Measurements from ENCODE around the gene TOMM5. TPM values are rescaled to one million over a fixed set of nuclear protein-coding genes. Genes with fewer than 3 reads are reported as not detected.

The TOMM5 gene
- polyA plus RNA-seq, 1 donor from 2014 or later = 262 TPM

GRCh38 chr9:37626708-37627292, 34.4 kb upstream of the TOMM5 start:
- Histone ChIP-seq H4K20me1 (ENCODE audit: insufficient read depth) (no peaks in the 10 kb centered on the region), H2AFZ (ENCODE audit: low read depth, low read length) (no peak overlapping the region), H3K79me2 (replicated peaks; ENCODE audit: insufficient read depth, low read length) (no peaks in the 10 kb centered on the region)

GRCh38 chr9:37625758-37626147, 33.4 kb upstream of the TOMM5 start:
- TF ChIP-seq, protein P1, sequence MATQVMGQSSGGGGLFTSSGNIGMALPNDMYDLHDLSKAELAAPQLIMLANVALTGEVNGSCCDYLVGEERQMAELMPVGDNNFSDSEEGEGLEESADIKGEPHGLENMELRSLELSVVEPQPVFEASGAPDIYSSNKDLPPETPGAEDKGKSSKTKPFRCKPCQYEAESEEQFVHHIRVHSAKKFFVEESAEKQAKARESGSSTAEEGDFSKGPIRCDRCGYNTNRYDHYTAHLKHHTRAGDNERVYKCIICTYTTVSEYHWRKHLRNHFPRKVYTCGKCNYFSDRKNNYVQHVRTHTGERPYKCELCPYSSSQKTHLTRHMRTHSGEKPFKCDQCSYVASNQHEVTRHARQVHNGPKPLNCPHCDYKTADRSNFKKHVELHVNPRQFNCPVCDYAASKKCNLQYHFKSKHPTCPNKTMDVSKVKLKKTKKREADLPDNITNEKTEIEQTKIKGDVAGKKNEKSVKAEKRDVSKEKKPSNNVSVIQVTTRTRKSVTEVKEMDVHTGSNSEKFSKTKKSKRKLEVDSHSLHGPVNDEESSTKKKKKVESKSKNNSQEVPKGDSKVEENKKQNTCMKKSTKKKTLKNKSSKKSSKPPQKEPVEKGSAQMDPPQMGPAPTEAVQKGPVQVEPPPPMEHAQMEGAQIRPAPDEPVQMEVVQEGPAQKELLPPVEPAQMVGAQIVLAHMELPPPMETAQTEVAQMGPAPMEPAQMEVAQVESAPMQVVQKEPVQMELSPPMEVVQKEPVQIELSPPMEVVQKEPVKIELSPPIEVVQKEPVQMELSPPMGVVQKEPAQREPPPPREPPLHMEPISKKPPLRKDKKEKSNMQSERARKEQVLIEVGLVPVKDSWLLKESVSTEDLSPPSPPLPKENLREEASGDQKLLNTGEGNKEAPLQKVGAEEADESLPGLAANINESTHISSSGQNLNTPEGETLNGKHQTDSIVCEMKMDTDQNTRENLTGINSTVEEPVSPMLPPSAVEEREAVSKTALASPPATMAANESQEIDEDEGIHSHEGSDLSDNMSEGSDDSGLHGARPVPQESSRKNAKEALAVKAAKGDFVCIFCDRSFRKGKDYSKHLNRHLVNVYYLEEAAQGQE (IDR thresholded peaks at IDR 0.05; ENCODE audit: borderline replicate concordance) = no peak
- TF ChIP-seq EP300 (conservative IDR thresholded peaks at IDR 0.05; ENCODE audit: poor library complexity, severe bottlenecking) (no peak), TAF1 (IDR thresholded peaks at IDR 0.05; ENCODE audit: low read depth) (no peak), EZH2 (IDR thresholded peaks at IDR 0.05; ENCODE audit: borderline replicate concordance, insufficient read depth, low read length, poor library complexity, severe bottlenecking) (no peak), SMC3 (conservative IDR thresholded peaks at IDR 0.05; ENCODE audit: poor library complexity) (no peak), RAD21 (conservative IDR thresholded peaks at IDR 0.05) (no peak), MXI1 (conservative IDR thresholded peaks at IDR 0.05; ENCODE audit: poor library complexity, severe bottlenecking) (no peak), POLR2AphosphoS5 (IDR thresholded peaks at IDR 0.05) (no peak)
- TF ChIP-seq, protein P2, sequence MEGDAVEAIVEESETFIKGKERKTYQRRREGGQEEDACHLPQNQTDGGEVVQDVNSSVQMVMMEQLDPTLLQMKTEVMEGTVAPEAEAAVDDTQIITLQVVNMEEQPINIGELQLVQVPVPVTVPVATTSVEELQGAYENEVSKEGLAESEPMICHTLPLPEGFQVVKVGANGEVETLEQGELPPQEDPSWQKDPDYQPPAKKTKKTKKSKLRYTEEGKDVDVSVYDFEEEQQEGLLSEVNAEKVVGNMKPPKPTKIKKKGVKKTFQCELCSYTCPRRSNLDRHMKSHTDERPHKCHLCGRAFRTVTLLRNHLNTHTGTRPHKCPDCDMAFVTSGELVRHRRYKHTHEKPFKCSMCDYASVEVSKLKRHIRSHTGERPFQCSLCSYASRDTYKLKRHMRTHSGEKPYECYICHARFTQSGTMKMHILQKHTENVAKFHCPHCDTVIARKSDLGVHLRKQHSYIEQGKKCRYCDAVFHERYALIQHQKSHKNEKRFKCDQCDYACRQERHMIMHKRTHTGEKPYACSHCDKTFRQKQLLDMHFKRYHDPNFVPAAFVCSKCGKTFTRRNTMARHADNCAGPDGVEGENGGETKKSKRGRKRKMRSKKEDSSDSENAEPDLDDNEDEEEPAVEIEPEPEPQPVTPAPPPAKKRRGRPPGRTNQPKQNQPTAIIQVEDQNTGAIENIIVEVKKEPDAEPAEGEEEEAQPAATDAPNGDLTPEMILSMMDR (IDR thresholded peaks at IDR 0.05; ENCODE audit: poor library complexity, severe bottlenecking) = no peak

More at GRCh38 chr9:37626708-37627292, 34.4 kb upstream of the TOMM5 start:
- Histone ChIP-seq H3K27me3 (ENCODE audit: insufficient read depth, low read depth, low read length) (no peaks in the 10 kb centered on the region), H3K4me2 (ENCODE audit: low read length) (no peak overlapping the region), H3K9ac (ENCODE audit: low read length) (no peak overlapping the region), H3K36me3 (ENCODE audit: insufficient read depth, low read length) (no peaks in the 10 kb centered on the region), H3K9me2 (ENCODE audit: insufficient read depth, low read length) (no peaks in the 10 kb centered on the region), H3K27ac (ENCODE audit: low read length) (no peak overlapping the region), H3K9me3 (ENCODE audit: low read length) (no peaks in the 10 kb centered on the region), H3K4me3 (ENCODE audit: low read length) (no peak overlapping the region), H3F3A (ENCODE audit: insufficient read depth, low read length, poor library complexity, severe bottlenecking) (no peaks in the 10 kb centered on the region)
- TF ChIP-seq POLR2AphosphoS5 (IDR thresholded peaks at IDR 0.05) (no peak), TAF1 (IDR thresholded peaks at IDR 0.05; ENCODE audit: low read depth) (no peak)
- TF ChIP-seq, protein P2 (IDR thresholded peaks at IDR 0.05; ENCODE audit: poor library complexity, severe bottlenecking) = no peak
- TF ChIP-seq, protein P1 (IDR thresholded peaks at IDR 0.05; ENCODE audit: borderline replicate concordance) = no peak

More at GRCh38 chr9:37625758-37626147, 33.4 kb upstream of the TOMM5 start:
- H3K9me2 ChIP-seq (ENCODE audit: insufficient read depth, low read length) = no peaks in the 10 kb centered on the region
- H3K9ac ChIP-seq (ENCODE audit: low read length) = no peak overlapping the region
- no peak overlapping the region for H3K4me2 ChIP-seq (ENCODE audit: low read length)
- no peaks in the 10 kb centered on the region for H3K79me2 ChIP-seq (replicated peaks; ENCODE audit: insufficient read depth, low read length)
- H4K20me1 ChIP-seq (ENCODE audit: insufficient read depth) = no peaks in the 10 kb centered on the region
- H3F3A ChIP-seq (ENCODE audit: insufficient read depth, low read length, poor library complexity, severe bottlenecking) = no peaks in the 10 kb centered on the region
- no peak overlapping the region for H2AFZ ChIP-seq (ENCODE audit: low read depth, low read length)
- no peaks in the 10 kb centered on the region for H3K27me3 ChIP-seq (ENCODE audit: insufficient read depth, low read depth, low read length)
- H3K36me3 ChIP-seq (ENCODE audit: insufficient read depth, low read length) = no peaks in the 10 kb centered on the region
- no peak overlapping the region for H3K27ac ChIP-seq (ENCODE audit: low read length)
- H3K4me3 ChIP-seq (ENCODE audit: low read length) = no peak overlapping the region
- H3K9me3 ChIP-seq (ENCODE audit: low read length) = no peaks in the 10 kb centered on the region

Measured in neural cell (in vitro differentiated cells).